Mesothelial cell of epicardium (in vitro differentiated cells): ENCODE results near the gene NR6A1. TPM values are rescaled to one million over a fixed set of nuclear protein-coding genes. Genes with fewer than 3 reads are reported as not detected.
A peak's percentile ranks its signal among the peaks of the same experiment; 100 is the strongest.
"Not testable (repeated sequence)": the region's sequence is repeated elsewhere in the genome, so short reads cannot be mapped to it uniquely, and the experiment has no call there.

Experiments used
- DNase-seq, 2 experiments: peaks; one replicate each; pipeline ENCODE4 v3.0.0; 2021; ENCODE audit warnings: low spot score in 2 of 2; ENCODE audit not compliant: unreplicated experiment in 2 of 2
- H3K27ac Mint-ChIP-seq: 2 replicates; pipeline ENCODE4 v1.8.0; 2021; ENCODE audit warnings: mixed read lengths
- H3K27me3 Mint-ChIP-seq: 2 replicates; pipeline ENCODE4 v1.8.0; 2021; ENCODE audit warnings: low read depth, mixed read lengths
- H3K36me3 Mint-ChIP-seq: 2 replicates; pipeline ENCODE4 v1.8.0; 2021; ENCODE audit warnings: mixed read lengths
- H3K4me1 Mint-ChIP-seq: 2 replicates; pipeline ENCODE4 v1.8.0; 2021; ENCODE audit warnings: mixed read lengths
- H3K4me3 Mint-ChIP-seq: 2 replicates; pipeline ENCODE4 v1.8.0; 2021; ENCODE audit warnings: mild to moderate bottlenecking, moderate library complexity, mixed read lengths
- H3K9me3 Mint-ChIP-seq: 2 replicates; pipeline ENCODE4 v1.8.0; 2021; ENCODE audit warnings: mixed read lengths
- CTCF ChIP-seq: fragments of 200-600 bp; sonication (generic); IDR thresholded peaks from one replicate; pipeline ENCODE4 v1.5.0; 2021; ENCODE audit warnings: antibody characterized with exemption; ENCODE audit not compliant: unreplicated experiment
- total RNA-seq: library from RNA; stranded (reverse); gene quantifications from 3 replicates; pipeline ENCODE4 v1.2.1, GENCODE V29; 2021

The NR6A1 gene
- total RNA-seq, 1 donor from 2014 or later: 5.9 TPM

- H3K36me3 Mint-ChIP-seq: no peaks in the 10 kb centered on the region
- peaks cover 34% of the 10 kb centered on the region for H3K4me1 Mint-ChIP-seq
- H3K4me3 Mint-ChIP-seq: peak within 1 kb of the TSS; percentile 72
- peak in 1 of 2 experiments; percentile 60 for DNase-seq
- no peaks in the 10 kb centered on the region for H3K9me3 Mint-ChIP-seq
- peak; percentile 54 for TF ChIP-seq CTCF
- no peak within 1 kb of the TSS for H3K27ac Mint-ChIP-seq
- H3K27me3 Mint-ChIP-seq: peaks cover 15% of the 10 kb centered on the region
These were observed 6.0 kb upstream of the NR6A1 start, which contains the start of gene OLFML2A for GRCh38 chr9:124776954-124777648. Gene OLFML2A, plus strand, starts transcription at chr9:124777133. Its CDS starts 138 bp downstream, at chr9:124777271.

- Mint-ChIP-seq H3K4me3 (peak overlapping the region; percentile 72), H3K4me1 (peaks cover 29% of the 10 kb centered on the region), H3K27ac (no peak overlapping the region), H3K9me3 (no peaks in the 10 kb centered on the region), H3K36me3 (no peaks in the 10 kb centered on the region), H3K27me3 (peaks cover 15% of the 10 kb centered on the region)
- TF ChIP-seq CTCF: no peak
- no peak for DNase-seq
These were observed 5.5 kb upstream of the NR6A1 start for GRCh38 chr9:124776618-124776953.

- H3K27ac Mint-ChIP-seq: peak overlapping the region; percentile 38
- peaks cover 17% of the 10 kb centered on the region for H3K27me3 Mint-ChIP-seq
- H3K9me3 Mint-ChIP-seq: no peaks in the 10 kb centered on the region
- H3K4me1 Mint-ChIP-seq: peaks cover 20% of the 10 kb centered on the region
- DNase-seq: peak; percentile 73 to 93
- peak overlapping the region; percentile 8 for H3K4me3 Mint-ChIP-seq
- no peaks in the 10 kb centered on the region for H3K36me3 Mint-ChIP-seq
- peak; percentile 94 for TF ChIP-seq CTCF
These were observed 3.2 kb upstream of the NR6A1 start for GRCh38 chr9:124774129-124774978.

GRCh38 chr9:124773473-124774128 is 2.5 kb upstream of the NR6A1 start:
- Mint-ChIP-seq H3K4me3 (no peak overlapping the region), H3K36me3 (no peaks in the 10 kb centered on the region), H3K4me1 (peaks cover 21% of the 10 kb centered on the region), H3K9me3 (no peaks in the 10 kb centered on the region), H3K27ac (no peak overlapping the region), H3K27me3 (peaks cover 25% of the 10 kb centered on the region)
- TF ChIP-seq CTCF: no peak
- DNase-seq: no peak

- H3K4me3 Mint-ChIP-seq: peak overlapping the region; percentile 80
- H3K4me1 Mint-ChIP-seq: peaks cover 21% of the 10 kb centered on the region
- peaks cover 29% of the 10 kb centered on the region for H3K27me3 Mint-ChIP-seq
- not testable (repeated sequence) for H3K27ac Mint-ChIP-seq, H3K36me3 Mint-ChIP-seq, H3K9me3 Mint-ChIP-seq
- DNase-seq: peak in 1 of 2 experiments; percentile 29
These were observed 1.8 kb upstream of the NR6A1 start for GRCh38 chr9:124772877-124773276.
